ENCODE data around the gene ERICH6B.

Gene ERICH6B

GRCh38 chr13:45598597-45598996 lies 16.9 kb downstream of the ERICH6B start:
- no peak for DNase-seq

- DNase-seq: no peak
Measured at GRCh38 chr13:45596800-45597475, 18.6 kb downstream of the ERICH6B start.

- no peak for DNase-seq
Measured at GRCh38 chr13:45595965-45596364, 19.6 kb downstream of the ERICH6B start.

GRCh38 chr13:45594764-45595163 lies 20.8 kb downstream of the ERICH6B start:
- no peak for DNase-seq

DNA sequence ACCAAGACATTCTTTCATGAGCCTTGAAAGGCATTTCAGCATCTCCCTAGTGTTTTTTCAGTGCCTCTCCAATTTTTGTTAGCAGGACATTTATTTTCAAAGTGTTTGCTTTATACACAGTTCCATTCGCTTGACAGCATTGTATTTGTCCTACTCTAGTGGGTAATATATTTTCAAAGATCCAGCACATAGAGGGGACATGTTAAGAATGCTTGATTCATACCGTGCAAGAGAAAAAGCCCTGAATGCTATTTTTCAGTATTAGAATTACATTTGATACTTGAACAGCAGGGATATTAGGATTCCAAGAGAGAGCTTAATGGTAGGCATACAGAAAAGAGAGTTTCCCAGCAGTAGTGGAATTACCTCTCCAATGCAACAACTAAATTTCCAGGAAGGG lies 21.3 kb downstream of the ERICH6B start:
- no peak for DNase-seq

DNA sequence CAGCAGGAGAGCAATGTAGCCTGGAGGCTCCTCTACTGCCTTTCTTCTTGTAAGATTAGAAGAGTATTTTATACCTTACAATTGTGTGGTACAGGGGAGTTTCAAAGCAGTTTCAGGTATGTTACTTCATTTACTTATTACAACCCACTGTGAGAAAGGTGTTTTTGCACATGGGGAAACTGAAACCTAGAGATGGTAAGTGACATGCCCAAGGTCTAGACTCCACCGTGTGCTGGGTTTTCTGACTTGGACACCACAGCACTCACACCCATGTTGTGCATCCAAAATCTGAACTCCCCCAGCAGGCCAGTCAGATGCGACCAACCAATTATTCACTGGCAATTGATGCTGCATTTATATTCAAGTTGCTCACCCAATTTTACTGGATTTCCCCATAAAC lies 22.8 kb downstream of the ERICH6B start:
- no peak for DNase-seq

- no peak for DNase-seq
Measured at GRCh38 chr13:45590066-45590465, 25.5 kb downstream of the ERICH6B start.

GRCh38 chr13:45587897-45588296 lies 27.6 kb downstream of the ERICH6B start:
- DNase-seq: no peak

GRCh38 chr13:45584816-45585215 lies 30.7 kb downstream of the ERICH6B start:
- DNase-seq: no peak

GRCh38 chr13:45582408-45583076 lies 33.0 kb downstream of the ERICH6B start:
- no peak for DNase-seq

GRCh38 chr13:45576466-45576865 lies 39.1 kb downstream of the ERICH6B start:
- no peak for DNase-seq

GRCh38 chr13:45575830-45576180 lies 39.7 kb downstream of the ERICH6B start:
- no peak for DNase-seq

GRCh38 chr13:45575146-45575829 lies 40.3 kb downstream of the ERICH6B start:
- no peak for DNase-seq

GRCh38 chr13:45565331-45565730 lies 50.2 kb downstream of the ERICH6B start:
- no peak for DNase-seq

GRCh38 chr13:45564133-45564776 lies 51.3 kb downstream of the ERICH6B start:
- no peak for DNase-seq

DNA sequence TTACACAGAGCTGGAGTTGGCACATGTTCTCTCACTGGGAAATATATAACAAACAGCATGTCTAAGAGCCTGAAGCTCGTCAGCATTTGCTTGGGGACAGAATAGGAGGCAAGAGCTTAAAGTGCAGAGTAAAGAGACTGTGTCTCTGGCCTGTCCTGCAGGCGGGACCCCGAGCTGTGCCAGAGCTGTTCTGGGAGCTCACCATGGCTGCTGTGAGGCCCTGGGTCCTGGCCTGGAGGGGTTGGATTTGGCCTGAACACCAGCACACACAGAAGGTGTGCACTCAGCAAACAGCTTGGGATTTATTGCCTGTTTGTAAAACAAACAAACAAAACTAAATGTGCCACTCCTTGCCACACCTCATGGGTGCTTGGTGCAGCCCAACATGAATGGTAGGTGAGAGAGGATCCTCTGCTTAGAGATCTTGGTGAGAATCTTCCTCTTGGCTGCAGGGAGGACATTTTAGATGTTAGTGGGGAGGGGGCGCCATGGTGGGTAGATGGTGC lies 60.9 kb downstream of the ERICH6B start:
- no peak for DNase-seq

DNA sequence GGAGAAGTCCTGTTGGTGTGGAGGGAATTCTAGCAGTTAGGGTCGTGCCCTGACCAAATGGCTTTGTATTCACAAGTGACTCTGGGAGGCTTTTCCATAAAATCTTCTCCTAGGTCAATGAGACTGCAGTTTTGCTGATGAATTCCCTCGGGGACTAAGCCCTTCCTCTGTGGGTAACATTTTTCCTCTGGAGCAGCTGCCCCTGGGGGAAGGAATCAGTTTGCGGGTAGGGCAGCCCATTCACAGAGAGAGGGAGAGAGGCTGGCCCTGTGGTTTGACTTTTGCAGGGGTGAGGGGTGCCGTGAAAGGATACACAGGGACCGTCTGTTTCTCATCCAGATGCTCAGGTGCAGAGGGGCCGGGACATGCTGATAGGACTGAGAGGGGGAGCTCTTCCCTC lies 67.3 kb downstream of the ERICH6B start:
- DNase-seq: no peak

DNA sequence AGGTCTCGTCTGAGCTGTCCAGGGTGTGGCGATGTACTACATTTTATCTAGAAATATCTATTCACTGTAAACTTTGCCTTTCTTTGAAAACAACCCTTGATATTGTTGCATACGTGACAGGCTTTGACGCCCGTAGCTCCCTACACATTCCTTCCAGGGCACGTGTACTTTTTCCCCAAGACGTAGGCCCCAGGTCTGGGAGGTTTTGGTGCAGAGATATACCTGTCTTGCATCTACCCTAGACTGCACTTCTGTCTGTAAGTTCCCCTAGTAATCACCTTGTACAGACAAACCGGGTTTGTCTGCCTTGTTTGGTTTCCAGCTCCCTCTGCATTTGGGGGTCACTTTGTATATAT lies 69.2 kb downstream of the ERICH6B start:
- no peak for DNase-seq

GRCh38 chr13:45545686-45546409 lies 69.7 kb downstream of the ERICH6B start:
- DNase-seq: no peak

DNA sequence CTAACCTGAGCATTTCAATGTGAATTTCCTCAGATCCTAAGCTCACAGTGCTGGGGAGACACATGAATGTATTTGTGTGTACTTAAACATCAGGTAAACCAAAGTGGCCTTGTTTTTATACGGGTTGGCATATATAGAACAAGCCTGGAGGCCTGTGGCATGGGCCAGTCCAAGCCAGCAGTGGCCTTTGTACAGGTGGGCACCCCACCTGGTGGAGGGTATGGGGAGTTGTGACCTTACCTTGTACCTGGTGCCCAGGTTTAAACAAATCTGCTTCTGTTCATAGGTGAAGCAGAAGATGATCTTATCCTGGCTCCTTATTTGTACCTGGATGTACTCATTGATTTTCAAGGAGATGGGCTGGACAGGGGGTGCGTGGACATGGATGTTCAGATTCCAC lies 71.0 kb downstream of the ERICH6B start:
- no peak for DNase-seq

DNA sequence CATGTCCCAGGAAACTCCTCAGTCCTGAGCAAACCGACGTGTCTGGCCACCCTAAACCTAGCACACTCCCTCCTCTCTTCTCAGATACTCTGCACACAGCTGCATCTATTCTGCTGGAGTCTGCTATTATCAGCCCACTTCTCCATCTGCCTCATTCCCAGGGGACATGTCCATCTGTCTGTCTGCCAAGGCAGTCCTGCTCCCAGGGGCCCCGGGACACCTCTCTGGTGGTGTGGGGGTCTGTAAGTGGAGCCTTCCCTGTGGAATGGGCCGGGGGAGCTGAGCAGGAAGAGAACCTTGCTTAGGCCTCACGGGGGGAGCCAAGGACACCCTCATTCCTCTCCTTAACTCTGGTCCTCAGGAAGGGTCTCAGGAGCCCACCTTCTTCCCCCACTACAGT lies 72.7 kb downstream of the ERICH6B start:
- DNase-seq: no peak

DNA sequence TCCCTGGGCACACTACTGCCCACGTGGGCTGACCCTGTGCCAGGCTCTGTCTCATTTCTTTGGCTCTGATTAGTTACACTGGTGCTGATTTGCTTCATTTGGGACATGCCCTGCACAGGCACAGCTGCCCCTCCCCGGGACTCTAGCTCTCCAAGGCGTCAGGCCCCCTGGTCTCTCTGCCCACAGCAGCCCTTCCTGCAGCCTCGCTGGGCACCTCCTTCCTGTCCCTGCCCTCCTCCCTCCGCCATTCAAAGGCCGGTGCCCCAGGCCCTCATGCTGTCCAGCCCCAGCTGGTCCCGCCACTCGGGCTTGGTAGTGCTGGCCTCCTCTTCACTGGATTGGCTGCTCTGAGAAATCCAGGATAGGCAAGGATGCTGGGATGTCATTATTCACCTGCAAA lies 73.1 kb downstream of the ERICH6B start:
- DNase-seq: no peak

DNA sequence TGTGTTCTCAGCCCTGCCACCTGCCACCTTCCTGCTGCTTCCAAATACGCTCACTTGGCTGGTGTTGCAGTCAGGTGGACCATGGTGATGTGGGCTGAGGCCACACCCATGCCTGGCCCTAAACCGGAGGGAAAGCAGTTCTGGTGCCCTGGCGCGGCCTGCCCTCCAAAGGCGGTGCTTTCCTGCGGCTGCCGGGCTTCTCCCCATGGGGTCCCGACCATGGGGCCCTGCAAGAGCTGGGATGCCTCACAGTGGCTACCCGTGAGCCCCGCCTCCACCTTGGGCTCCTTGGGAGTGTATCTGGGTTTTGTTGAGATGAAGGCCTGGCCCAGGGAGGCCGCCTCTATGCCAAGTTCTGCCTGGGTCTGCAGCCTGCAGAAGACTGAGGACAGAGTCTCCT lies 73.7 kb downstream of the ERICH6B start:
- DNase-seq: no peak

Data from CD4-positive, alpha-beta T cell treated with Interleukin-4 for 4 hours (primary cell).